GM12878 (cell line): Measurements from ENCODE around the gene FAM177B. TPM values are rescaled to one million over a fixed set of nuclear protein-coding genes. Genes with fewer than 3 reads are reported as not detected.

Source experiments
- CTCF ChIP-seq, 3 experiments: IDR thresholded peaks in 2 of 3; conservative IDR thresholded peaks in 1 of 3; 2 replicates each; pipeline ENCODE4 v1.5.1; 2011; ENCODE audit warnings: low read depth in 3 of 3, low read length in 3 of 3, mild to moderate bottlenecking in 3 of 3, control low read depth in 2 of 3, moderate library complexity in 2 of 3, inconsistent platforms in 1 of 3, mixed read lengths in 1 of 3; ENCODE audit not compliant: control insufficient read depth in 2 of 3, insufficient read depth in 1 of 3; ENCODE audit errors: extremely low read depth in 1 of 3
- ETV6 ChIP-seq, 2 experiments: fragments of 450-650 bp in 1 of 2; IDR thresholded peaks in 1 of 2; conservative IDR thresholded peaks in 1 of 2; 2 replicates each; pipeline ENCODE4 v1.6.1; 2014; ENCODE audit warnings: antibody characterized with exemption in 1 of 2, borderline replicate concordance in 1 of 2, low read depth in 1 of 2, mild to moderate bottlenecking in 1 of 2, moderate library complexity in 1 of 2
- GATAD2B ChIP-seq: fragments of 450-650 bp; conservative IDR thresholded peaks from 2 replicates; pipeline ENCODE4 v1.6.1; 2017; ENCODE audit warnings: low read depth, mild to moderate bottlenecking, moderate library complexity
- IKZF1 ChIP-seq: fragments of 450-650 bp; conservative IDR thresholded peaks from 2 replicates; pipeline ENCODE4 v1.6.1; 2017; ENCODE audit warnings: antibody characterized with exemption, mild to moderate bottlenecking
- IRF5 ChIP-seq: fragments of 450-650 bp; IDR thresholded peaks from 2 replicates; pipeline ENCODE4 v1.6.1; 2017; ENCODE audit warnings: borderline replicate concordance
- MYB ChIP-seq: fragments of 150-350 bp; IDR thresholded peaks from 2 replicates; pipeline ENCODE4 v1.6.1; 2014; ENCODE audit warnings: mild to moderate bottlenecking, low read depth, low read length, borderline replicate concordance
- NFYB ChIP-seq: IDR thresholded peaks from 2 replicates; pipeline ENCODE4 v1.6.1; 2011; ENCODE audit warnings: low read depth, mild to moderate bottlenecking, low read length, improper control_type of control experiment, moderate library complexity; ENCODE audit not compliant: insufficient read depth
- polyA plus RNA-seq, 11 experiments: library from polyadenylated mRNA; depleted of rRNA in 4 of 11; unstranded in 6 of 11; stranded (reverse) in 5 of 11; fragments of >200 nt; fragmentation: Nextera tagmentation in 4 of 11; fragmentation: Illumina TruSeq in 1 of 11; extraction: Ambion mirVana in 4 of 11; extraction: Trizol in 1 of 11; gene quantifications; 1 replicate in 1 of 11; 2 replicates in 10 of 11; pipeline versions ENCODE4 v1.2.1 to v1.2.3, GENCODE V29; 2011 to 2016; ENCODE audit warnings: inconsistent platforms in 2 of 11, missing spikeins in 2 of 11, low read depth in 1 of 11
- total RNA-seq, 4 experiments: library from RNA; depleted of rRNA in 3 of 4; stranded (reverse); fragments of >200 nt in 3 of 4; fragmentation: Illumina TruSeq in 1 of 4; extraction: Trizol in 1 of 4; gene quantifications; 2 replicates each; pipeline versions ENCODE4 v1.2.1 to v1.2.3, GENCODE V29; 2013 to 2021
- TF ChIP-seq, protein P1 (sequence below): IDR thresholded peaks from 2 replicates; pipeline ENCODE4 v1.6.1; 2011; ENCODE audit warnings: low read depth, low read length, improper control_type of control experiment, borderline replicate concordance
- TF ChIP-seq, protein P2 (sequence below): IDR thresholded peaks from 2 replicates; pipeline ENCODE4 v1.6.1; 2012; ENCODE audit warnings: low read depth, low read length, improper control_type of control experiment
- TF ChIP-seq, protein P3 (sequence below): IDR thresholded peaks from 2 replicates; pipeline ENCODE4 v1.6.1; 2012; ENCODE audit warnings: improper control_type of control experiment, low read depth, low read length; ENCODE audit not compliant: insufficient replicate concordance
- TF ChIP-seq, protein P4 (sequence below): IDR thresholded peaks from 2 replicates; pipeline ENCODE4 v1.6.1; 2011; ENCODE audit warnings: borderline replicate concordance, low read depth, mild to moderate bottlenecking, moderate library complexity, mixed read lengths, low read length; ENCODE audit not compliant: insufficient read depth; ENCODE audit errors: extremely low read length

The FAM177B gene
- total and polyA plus RNA-seq, 10 of the 15 experiments (the other 5 are each of a cell fraction or from before 2014, with no cell fraction given), result 0.06 TPM; not detected in 9

GRCh38 chr1:222696741-222697140, 40.3 kb upstream of the FAM177B start (continued):
- TF ChIP-seq, protein P1, sequence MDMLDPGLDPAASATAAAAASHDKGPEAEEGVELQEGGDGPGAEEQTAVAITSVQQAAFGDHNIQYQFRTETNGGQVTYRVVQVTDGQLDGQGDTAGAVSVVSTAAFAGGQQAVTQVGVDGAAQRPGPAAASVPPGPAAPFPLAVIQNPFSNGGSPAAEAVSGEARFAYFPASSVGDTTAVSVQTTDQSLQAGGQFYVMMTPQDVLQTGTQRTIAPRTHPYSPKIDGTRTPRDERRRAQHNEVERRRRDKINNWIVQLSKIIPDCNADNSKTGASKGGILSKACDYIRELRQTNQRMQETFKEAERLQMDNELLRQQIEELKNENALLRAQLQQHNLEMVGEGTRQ, result no peak
- no peak for TF ChIP-seq CTCF (IDR thresholded peaks at IDR 0.05 in 2 of 3, conservative IDR thresholded peaks at IDR 0.05 in 1 of 3; ENCODE audit: control insufficient read depth in 2 of 3, extremely low read depth in 1 of 3, insufficient read depth in 1 of 3, low read depth in 3 of 3, low read length in 3 of 3)
- TF ChIP-seq, protein P2, sequence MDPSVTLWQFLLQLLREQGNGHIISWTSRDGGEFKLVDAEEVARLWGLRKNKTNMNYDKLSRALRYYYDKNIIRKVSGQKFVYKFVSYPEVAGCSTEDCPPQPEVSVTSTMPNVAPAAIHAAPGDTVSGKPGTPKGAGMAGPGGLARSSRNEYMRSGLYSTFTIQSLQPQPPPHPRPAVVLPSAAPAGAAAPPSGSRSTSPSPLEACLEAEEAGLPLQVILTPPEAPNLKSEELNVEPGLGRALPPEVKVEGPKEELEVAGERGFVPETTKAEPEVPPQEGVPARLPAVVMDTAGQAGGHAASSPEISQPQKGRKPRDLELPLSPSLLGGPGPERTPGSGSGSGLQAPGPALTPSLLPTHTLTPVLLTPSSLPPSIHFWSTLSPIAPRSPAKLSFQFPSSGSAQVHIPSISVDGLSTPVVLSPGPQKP, result no peak
- TF ChIP-seq MYB, result no peak
- TF ChIP-seq IKZF1, result no peak
- no peak for TF ChIP-seq NFYB
- TF ChIP-seq GATAD2B, result no peak
- TF ChIP-seq IRF5, result no peak
- no peak for TF ChIP-seq ETV6 (conservative IDR thresholded peaks at IDR 0.05 in 1 of 2, IDR thresholded peaks at IDR 0.05 in 1 of 2; ENCODE audit: borderline replicate concordance in 1 of 2, low read depth in 1 of 2)
- TF ChIP-seq, protein P3, sequence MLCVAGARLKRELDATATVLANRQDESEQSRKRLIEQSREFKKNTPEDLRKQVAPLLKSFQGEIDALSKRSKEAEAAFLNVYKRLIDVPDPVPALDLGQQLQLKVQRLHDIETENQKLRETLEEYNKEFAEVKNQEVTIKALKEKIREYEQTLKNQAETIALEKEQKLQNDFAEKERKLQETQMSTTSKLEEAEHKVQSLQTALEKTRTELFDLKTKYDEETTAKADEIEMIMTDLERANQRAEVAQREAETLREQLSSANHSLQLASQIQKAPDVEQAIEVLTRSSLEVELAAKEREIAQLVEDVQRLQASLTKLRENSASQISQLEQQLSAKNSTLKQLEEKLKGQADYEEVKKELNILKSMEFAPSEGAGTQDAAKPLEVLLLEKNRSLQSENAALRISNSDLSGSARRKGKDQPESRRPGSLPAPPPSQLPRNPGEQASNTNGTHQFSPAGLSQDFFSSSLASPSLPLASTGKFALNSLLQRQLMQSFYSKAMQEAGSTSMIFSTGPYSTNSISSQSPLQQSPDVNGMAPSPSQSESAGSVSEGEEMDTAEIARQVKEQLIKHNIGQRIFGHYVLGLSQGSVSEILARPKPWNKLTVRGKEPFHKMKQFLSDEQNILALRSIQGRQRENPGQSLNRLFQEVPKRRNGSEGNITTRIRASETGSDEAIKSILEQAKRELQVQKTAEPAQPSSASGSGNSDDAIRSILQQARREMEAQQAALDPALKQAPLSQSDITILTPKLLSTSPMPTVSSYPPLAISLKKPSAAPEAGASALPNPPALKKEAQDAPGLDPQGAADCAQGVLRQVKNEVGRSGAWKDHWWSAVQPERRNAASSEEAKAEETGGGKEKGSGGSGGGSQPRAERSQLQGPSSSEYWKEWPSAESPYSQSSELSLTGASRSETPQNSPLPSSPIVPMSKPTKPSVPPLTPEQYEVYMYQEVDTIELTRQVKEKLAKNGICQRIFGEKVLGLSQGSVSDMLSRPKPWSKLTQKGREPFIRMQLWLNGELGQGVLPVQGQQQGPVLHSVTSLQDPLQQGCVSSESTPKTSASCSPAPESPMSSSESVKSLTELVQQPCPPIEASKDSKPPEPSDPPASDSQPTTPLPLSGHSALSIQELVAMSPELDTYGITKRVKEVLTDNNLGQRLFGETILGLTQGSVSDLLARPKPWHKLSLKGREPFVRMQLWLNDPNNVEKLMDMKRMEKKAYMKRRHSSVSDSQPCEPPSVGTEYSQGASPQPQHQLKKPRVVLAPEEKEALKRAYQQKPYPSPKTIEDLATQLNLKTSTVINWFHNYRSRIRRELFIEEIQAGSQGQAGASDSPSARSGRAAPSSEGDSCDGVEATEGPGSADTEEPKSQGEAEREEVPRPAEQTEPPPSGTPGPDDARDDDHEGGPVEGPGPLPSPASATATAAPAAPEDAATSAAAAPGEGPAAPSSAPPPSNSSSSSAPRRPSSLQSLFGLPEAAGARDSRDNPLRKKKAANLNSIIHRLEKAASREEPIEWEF, result no peak
- TF ChIP-seq, protein P4, sequence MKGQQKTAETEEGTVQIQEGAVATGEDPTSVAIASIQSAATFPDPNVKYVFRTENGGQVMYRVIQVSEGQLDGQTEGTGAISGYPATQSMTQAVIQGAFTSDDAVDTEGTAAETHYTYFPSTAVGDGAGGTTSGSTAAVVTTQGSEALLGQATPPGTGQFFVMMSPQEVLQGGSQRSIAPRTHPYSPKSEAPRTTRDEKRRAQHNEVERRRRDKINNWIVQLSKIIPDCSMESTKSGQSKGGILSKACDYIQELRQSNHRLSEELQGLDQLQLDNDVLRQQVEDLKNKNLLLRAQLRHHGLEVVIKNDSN, result no peak
